COLO829 (cell line): Measurements from ENCODE around the gene COL4A2.

Experiments
- DNase-seq: peaks from one replicate; pipeline ENCODE4 v3.0.0; 2012; ENCODE audit warnings: low spot score

The COL4A2 gene

DNA sequence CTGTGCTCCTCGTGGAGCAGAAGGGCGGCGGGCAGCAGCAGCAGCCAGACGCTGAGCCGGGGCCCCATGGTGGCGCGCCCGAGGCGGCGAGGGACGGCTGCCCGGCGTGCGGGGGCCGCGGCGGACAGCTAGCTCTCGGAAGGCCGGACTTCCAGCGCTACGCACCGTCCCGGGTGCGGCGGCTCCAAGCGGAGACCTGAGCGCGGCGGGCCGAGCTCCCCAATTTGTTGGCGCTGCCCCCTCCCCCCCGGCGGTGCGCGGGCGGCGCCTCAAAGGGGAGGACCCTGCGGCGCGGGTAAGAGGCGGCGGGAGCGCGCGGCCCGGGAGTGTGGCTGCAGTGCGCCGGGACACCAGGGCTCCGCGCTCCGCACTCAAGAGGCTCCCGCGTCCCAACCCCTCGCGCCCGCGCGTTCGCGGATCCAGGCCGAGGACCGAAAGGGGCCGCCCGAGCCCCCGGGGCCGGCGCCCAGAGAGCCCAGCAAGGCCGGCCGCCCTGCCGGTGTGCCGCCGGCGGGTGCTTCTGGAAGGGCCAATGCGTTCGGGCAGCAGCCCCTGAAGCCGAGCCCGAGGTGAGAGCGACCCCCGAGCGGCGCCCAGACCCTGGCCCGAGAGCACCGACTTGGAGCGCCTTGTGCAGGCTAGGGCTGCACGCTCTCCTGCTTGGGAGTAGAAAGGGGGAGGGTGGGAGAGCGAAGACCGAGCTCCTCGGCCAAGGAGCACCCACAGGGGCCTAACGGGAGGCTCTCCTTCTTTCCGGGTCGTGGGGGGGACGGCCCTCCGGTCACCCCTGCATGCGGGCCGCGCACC is at the start of gene COL4A2, which contains the start of gene COL4A1:
TSS of gene COL4A2 (plus strand) at position 325 of the 807 bp plus-strand sequence. CDS start 620 bp downstream, outside the sequence.
TSS of gene COL4A1 (minus strand) at position 198 of the 807 bp plus-strand sequence. CDS start at position 68, 130 bp downstream.
- no peak for DNase-seq

DNA sequence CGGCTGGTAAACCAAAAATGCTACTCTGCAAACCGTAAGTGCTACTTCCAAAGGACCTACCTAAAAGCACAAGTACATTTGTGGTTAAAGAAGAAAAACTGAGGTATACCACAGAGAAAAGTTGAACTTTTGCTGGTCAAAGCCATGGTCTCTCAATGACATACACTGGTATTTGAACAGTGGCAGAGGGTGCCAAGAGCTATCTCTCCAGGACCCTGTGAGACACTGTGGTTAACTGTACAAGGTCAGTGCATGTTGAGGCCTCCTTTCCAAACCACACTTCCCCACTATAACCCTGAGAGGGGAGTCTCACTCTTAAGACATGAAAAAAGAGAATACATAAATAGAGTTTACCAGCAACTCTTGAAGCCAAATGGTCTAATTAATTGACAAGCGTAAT is 49.7 kb upstream of the COL4A2 start:
- DNase-seq: no peak

- DNase-seq: no peak
These were observed 48.0 kb upstream of the COL4A2 start for GRCh38 chr13:110258876-110259631.

DNA sequence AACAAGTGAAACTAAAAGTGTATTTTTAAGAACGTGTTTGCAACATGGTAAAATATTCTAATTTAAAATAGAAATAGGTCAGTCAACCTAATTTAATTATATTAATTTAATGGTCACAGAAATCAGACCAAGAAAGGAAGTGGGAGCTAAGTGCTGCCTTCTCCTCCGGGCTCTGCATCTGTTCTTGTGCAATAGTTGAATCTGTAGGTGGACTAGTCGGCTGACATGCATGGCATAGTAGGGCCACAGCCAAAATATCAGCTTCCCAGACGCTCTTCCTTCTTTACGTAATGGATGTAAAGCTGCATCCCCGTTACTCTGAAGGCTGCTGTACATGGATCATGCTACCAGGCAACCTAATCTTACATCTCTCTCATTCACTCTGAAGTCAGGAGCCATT is 47.4 kb upstream of the COL4A2 start:
- no peak for DNase-seq

DNA sequence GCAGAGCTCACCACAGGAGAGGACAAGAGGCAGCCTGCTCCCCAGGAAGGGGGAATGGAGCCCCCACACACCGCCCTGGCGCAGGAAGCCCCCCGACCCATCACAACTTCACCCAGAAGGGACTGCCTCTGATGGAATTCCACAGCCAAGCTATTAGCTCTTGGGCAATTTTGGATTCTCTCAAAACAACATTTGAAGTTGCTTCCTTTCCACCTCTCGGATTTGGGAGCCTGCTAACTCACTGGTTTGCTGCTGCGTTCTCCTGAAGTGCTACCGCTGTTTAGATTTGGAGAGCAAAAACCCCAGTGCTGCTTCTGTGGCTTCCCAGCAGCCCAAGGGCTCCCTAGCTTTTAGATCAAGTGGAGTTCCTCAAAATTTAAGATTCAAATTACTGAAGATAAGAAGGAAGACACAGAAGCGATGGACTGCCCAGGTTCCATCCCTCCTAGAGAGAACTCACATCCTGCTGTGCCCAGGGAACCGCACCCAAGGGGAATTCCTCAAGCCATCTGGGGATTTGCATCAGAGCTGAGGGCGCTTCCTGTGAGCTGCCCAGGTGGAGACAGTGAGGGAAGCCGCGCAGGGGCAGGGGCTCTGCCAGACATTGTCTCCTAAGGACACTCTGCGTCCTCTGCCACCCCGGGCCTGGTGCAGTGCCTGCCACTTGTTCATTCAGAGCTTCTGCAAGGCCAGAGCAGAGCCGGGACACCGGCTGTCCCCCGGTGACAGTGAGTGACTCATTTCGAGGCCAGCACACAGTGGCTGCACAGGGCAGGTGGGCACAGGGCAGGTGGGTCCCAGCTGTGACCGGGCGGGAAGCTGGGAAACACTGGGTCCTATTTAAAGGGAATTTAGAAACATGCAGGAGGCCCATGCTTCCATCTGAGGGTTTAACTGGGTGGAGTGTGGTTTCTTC is 45.7 kb upstream of the COL4A2 start:
- DNase-seq: no peak

DNA sequence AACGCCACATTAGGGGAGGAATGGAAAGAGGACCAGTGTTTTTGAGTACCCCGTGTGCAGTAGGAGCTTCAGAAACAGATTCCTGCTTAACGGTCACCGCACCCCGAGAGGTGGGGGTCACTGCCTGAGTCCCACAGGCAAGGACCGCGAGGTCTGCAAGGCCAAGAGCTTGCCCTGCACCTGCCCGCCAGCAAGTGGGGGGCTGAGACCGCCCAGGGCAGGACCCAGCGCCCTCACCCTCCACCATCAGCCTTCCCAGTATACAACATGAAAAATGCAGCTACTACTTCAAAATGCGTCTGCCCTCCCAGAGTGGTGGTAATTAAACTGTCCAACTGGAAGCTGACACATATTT is 45.0 kb upstream of the COL4A2 start:
- DNase-seq: no peak

DNA sequence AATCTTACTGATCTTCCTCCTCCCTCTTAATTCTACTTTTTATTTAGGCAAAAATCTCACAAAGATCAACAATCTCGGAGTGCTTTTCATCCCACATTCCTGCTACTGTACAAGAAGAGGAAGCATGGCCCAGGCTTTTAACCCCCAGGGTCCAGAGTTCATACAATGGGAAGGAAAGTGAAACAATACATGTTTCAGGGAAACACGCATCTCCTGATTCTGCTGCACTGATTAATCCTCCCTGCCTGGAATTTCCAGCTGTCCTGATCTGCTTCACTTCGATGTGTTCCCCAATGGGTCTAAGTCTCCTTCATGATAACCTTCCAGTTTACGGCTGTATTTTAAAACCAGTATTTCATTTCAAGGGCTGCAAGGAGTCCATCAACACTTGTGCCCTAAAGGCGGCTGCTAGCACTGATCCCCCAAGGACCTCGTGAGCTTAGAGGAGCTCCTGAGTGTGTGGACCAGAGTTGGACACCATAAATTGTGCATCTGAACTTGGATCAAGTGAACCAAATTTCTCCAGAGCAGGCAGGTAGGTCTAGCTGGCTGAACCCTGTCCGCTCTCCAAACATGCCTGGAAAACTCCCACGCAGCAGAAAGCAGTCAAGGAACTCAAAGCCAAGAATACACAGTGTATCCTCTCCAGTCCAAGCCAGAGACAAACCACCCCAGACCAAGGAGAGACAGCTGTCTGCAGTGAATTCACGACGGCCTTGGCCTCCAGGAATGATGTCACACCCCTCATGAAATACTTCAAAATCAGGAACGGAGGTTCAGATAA is 44.4 kb upstream of the COL4A2 start:
- no peak for DNase-seq

- DNase-seq: no peak
These were observed 43.7 kb upstream of the COL4A2 start for GRCh38 chr13:110263404-110263803.

- no peak for DNase-seq
These were observed 43.2 kb upstream of the COL4A2 start for GRCh38 chr13:110263888-110264287.

DNA sequence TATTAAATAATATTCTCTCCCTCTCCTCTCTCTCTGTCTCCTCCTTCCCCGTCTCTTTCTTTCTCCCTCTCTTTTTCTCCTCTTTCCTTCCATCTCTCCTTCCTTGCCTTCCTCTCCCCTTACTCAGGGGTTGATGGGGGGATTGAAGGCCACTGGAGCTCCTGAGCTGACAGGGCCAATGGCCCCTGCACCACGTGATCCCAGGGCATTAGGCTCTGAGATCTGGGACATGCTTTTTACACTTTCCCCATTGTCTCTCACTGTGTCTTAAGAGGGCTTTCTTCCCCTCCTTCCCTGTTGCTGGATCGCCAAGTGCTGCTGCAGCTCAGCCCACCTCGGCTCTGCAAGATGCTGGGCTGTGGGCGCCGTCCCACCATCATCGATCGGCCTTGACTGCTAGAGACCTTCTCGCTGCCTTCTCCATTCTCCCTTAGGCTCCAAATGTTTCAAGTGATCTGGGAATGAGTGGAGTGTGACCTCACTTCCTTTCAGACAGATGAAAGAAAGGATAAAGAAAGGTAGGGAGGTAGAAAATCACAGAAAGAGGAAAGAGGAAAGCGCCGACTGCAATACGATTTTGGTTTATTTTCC is 42.3 kb upstream of the COL4A2 start:
- DNase-seq: no peak

GRCh38 chr13:110265341-110265681 is 41.8 kb upstream of the COL4A2 start:
- no peak for DNase-seq

- DNase-seq: no peak
These were observed 41.2 kb upstream of the COL4A2 start for GRCh38 chr13:110265682-110266430.

- DNase-seq: no peak
These were observed 40.7 kb upstream of the COL4A2 start for GRCh38 chr13:110266431-110266809.

DNA sequence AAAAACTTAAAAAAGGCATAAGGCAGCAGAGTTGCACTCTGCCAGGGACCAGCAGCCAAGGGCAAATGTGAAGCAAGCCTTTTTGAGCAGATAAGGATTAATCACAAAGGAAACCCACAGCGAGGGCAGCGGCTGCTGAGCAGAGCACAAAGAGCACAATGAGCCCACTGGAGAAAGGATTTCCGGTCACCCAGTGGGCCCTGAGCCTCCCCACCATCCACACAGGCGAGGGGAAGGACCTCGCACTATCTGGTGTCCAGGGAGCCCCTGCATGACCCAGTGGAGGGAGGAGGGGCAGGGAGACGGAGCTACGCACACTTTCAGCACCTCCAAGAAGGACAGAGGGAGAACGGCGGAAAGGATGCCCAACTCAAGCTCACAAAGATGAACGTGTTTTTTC is 40.1 kb upstream of the COL4A2 start:
- DNase-seq: no peak

DNA sequence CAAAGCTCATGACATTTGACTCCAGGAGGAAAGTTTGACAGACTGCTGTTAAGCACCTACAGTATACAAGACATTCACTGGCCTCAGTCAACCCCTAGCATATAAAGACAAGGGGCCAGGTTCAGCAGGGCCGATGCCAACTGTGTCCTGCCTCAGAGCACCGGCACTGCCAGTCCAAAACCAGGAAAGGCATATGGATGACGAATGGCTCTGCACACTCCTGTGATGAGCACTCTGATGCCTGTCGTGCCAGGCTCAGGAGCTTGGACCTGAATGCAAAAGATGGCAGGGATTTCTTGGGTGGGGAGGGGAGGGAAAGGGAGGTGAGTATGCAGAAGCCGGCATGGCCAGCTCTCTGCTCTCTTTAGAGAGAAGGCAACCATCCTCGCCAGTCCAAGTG is 39.0 kb upstream of the COL4A2 start:
- no peak for DNase-seq

DNA sequence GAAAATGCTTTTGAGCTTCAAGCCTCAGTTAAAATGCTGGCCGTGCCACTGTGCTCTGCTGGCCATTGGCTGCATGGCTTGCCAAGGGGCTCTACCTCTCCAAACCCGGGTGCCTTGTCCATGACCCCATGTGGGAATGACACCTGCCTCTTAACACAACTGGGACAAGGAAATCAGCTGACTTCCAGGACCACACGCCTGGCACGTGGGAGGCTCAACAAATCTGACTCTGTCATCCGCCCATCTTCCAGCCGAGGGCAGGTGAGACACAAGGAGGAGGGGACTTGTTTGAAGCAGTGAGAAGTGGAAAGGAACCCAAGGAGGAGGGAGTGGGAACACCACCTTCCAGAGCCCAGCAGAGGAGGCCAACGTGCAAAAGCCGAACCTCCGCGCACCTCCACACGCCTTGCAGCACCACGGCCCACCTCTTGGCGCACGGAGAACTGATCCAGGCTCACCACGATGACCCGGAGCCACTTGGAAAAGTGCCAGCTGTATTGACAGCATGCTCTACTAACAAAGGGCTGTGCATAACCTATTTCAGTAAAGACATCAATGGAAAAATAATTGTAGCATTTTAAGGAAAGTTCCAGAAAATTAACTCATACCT is 38.4 kb upstream of the COL4A2 start:
- no peak for DNase-seq

GRCh38 chr13:110269509-110270185 is 37.4 kb upstream of the COL4A2 start:
- DNase-seq: no peak

- no peak for DNase-seq
These were observed 36.6 kb upstream of the COL4A2 start for GRCh38 chr13:110270507-110270906.

DNA sequence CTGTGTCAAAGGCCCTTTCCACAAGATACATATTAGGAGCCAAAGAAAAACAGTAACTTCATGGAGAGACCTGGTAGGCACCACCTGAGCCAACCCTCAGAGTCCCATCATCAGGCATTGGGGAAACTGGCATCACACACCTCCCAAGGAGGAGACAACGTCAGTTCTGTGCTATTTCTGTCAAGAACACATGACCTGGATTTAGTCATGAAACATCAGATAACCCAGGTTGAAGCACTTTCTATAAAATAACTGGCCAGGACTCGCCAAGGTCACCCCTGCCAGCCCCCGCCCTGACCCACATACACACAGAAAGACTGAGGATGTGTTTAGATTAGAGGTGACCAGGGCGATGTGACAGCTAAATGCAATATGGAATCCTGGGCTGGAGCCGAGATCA is 35.8 kb upstream of the COL4A2 start:
- DNase-seq: no peak

- DNase-seq: no peak
These were observed 34.9 kb upstream of the COL4A2 start for GRCh38 chr13:110272227-110272626.
